ENCODE results near the gene PPAT.

Gene PPAT

DNA sequence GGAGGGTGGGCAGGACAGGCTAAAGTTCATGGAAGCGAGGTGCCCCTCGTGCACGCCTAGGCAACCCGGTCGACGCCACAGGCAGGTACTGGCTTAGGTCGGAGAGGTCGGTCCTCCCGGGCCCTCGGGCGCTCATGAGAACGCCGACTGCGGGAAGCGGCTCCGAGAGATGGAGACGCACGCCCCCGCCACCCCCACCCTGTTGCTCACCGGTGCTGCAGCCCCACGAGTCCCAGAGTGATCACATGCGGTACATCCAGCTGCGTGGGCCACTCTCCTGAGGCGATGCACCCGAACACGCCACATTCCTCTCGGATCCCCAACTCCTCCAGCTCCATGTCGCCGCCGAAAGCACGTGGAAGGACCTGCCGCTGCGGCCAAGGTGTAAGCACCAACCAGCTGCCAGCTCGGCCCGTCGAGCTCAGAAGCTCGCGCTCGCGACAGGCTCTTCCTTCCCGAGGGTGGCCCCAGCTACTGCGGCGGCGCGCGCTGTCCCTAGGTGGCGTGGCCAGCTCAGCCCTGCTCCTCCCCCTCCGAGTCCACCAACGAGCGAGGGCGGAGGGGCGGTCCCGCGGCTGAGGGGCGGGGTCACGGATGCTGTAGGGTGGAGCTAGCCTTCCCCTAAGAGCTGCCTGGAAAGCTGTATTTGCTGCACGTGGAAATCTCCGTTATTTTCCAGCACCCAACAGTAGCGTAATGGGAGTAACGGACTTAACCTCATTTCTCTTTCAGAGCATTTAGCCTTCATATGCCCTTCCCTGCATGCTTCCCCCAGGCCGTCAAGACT lies at the start of gene PPAT:
Gene PPAT, minus strand, starts transcription at position 476 of the 787 bp plus-strand sequence. Its CDS starts 138 bp downstream, at position 338.
- TF ChIP-seq, protein P1, sequence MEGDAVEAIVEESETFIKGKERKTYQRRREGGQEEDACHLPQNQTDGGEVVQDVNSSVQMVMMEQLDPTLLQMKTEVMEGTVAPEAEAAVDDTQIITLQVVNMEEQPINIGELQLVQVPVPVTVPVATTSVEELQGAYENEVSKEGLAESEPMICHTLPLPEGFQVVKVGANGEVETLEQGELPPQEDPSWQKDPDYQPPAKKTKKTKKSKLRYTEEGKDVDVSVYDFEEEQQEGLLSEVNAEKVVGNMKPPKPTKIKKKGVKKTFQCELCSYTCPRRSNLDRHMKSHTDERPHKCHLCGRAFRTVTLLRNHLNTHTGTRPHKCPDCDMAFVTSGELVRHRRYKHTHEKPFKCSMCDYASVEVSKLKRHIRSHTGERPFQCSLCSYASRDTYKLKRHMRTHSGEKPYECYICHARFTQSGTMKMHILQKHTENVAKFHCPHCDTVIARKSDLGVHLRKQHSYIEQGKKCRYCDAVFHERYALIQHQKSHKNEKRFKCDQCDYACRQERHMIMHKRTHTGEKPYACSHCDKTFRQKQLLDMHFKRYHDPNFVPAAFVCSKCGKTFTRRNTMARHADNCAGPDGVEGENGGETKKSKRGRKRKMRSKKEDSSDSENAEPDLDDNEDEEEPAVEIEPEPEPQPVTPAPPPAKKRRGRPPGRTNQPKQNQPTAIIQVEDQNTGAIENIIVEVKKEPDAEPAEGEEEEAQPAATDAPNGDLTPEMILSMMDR (IDR thresholded peaks at IDR 0.05; ENCODE audit: insufficient read depth, missing control alignments), result no peak
- DNase-seq (ENCODE audit: insufficient read length, low spot score) (peak; percentile 71), FAIRE-seq (no peak)

DNA sequence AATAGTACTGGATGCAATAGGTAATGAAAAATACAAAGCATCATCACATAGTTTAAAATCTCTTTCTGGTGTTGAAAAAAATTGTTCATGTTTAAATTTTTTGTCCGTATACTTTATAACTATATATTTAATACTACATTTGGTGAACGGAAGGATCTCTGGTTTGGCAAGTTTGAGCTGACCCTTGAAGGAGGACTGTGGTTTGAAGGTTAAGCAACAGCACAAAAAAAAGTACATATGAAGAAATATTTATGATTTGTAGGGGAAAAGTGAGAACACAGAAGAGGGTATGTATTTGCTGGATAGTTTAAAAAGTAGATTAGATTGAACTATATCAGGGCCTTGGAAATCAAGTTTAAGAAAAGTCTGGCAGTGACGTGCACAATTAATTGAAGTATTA lies 45.3 kb upstream of the PPAT start:
- no peak for DNase-seq (ENCODE audit: insufficient read length, low spot score)
- FAIRE-seq, result no peak
- TF ChIP-seq, protein P1 (IDR thresholded peaks at IDR 0.05; ENCODE audit: insufficient read depth, missing control alignments), result no peak

DNA sequence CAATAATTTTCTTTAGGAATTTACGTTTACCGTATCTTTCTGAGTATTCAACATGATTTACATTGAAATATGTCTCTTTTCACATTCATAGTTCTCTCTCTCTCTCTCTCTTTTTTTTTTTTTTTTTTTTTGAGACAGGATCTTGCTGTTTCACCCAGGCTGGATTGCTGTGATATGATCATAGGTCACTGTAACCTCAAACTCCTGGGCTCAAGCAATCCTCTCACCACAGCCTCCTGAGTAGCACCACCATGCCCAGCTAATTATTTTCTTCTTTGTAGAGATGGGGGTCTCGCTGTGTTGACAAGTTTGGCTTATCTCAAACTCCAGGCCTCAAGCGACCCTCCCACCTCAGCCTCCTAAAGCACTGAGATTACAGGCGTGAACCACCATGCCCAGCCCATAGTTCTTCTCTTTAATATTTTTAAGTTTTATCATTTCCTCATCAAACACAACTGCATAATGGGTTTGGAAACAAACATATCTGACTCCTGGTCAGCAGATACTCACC lies 41.8 kb upstream of the PPAT start:
- DNase-seq (ENCODE audit: insufficient read length, low spot score) (no peak), FAIRE-seq (no peak)
- TF ChIP-seq, protein P1 (IDR thresholded peaks at IDR 0.05; ENCODE audit: insufficient read depth, missing control alignments), result no peak

DNA sequence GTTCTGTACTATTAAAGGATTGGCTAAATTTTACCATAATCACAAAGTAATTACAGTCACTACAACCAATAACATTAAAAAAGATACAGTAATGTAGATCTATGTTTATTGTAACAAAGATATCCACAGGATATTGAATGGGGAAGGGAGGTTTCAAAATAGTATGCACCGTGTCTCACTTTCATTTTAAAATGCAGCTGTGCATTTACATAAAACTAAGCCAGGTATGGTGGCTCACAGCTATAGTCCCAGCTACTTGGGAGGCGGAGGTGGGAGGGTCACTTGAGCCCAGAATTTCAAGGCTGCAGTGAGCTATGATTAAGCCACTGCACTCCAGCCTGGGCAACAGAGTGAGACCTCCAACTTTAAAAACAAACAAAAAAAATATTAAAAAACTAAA lies 40.5 kb upstream of the PPAT start:
- TF ChIP-seq, protein P1 (IDR thresholded peaks at IDR 0.05; ENCODE audit: insufficient read depth, missing control alignments), result no peak
- FAIRE-seq (no peak), DNase-seq (ENCODE audit: insufficient read length, low spot score) (no peak)

DNA sequence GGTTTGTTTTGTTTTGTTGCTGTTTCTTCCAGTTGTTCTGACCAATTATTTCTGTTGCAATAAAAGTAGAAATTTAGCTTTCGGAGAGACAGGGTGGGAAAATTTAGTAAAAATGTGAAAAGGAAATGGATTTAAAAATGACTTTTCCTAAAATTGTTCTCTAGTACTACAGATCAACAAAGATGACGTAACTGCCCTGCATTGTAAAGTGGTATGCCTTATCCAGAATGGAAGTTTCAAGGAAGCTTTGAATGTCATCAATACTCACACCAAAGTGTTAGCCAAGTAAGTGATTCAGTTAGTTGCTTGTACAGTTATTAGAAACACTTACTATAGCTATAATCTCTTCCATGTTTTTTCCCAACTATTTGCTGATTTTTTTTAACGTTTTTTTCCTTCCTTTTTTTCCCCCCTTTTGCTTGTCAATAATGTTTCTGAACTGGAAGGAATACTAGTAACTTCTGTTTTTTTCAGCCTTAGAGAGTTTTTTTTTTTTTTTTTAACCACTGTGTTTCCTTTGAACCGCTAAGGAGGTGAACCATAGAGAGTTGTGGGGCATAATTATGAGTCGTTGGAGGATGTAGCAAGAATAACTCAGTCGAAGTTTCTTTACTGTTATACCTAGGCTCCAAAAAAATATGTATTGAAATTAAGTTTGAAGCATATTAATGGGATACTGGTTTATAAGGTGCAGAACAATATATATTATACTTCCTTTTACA lies 34.2 kb upstream of the PPAT start:
- DNase-seq (ENCODE audit: insufficient read length, low spot score) (no peak), FAIRE-seq (no peak)
- TF ChIP-seq, protein P1 (IDR thresholded peaks at IDR 0.05; ENCODE audit: insufficient read depth, missing control alignments), result no peak

DNA sequence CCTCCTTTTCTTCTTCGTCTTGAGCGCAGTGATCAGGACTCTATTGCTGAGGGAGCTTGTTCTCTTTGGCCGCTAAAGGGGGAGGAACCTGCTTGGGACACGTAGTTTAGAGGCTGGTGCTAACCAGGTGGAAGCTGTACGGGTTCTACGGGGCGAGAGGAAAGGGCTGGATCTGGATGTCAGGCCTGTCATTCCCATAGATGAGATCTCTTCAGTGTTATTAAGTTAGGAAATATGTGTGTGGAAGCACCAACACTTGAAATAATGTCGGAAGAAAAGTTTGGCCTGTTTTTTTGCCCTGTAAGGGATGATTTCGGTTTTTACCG lies 32.6 kb upstream of the PPAT start:
- TF ChIP-seq, protein P1 (IDR thresholded peaks at IDR 0.05; ENCODE audit: insufficient read depth, missing control alignments), result no peak
- no peak for FAIRE-seq
- DNase-seq (ENCODE audit: insufficient read length, low spot score), result no peak
